ENCODE data around the gene TRMO.

TRMO gene

GRCh38 chr9:97856857-97857605, 65.3 kb downstream of the TRMO start:
- H3K27ac Mint-ChIP-seq, result no peak overlapping the region
- H3K4me3 Mint-ChIP-seq, result peak overlapping the region in 2 of 3 experiments; percentile 22 to 47
- H3K36me3 Mint-ChIP-seq (ENCODE audit: low read depth), result no peaks in the 10 kb centered on the region
- H3K9me3 Mint-ChIP-seq, result no peaks in the 10 kb centered on the region
- peaks cover 95% of the 10 kb centered on the region for H3K27me3 Mint-ChIP-seq (ENCODE audit: low read depth)
- peaks cover 5% of the 10 kb centered on the region for H3K4me1 Mint-ChIP-seq
- TF ChIP-seq CTCF (IDR thresholded peaks at IDR 0.05; ENCODE audit: unreplicated experiment in 3 of 3), result no peak

DNA sequence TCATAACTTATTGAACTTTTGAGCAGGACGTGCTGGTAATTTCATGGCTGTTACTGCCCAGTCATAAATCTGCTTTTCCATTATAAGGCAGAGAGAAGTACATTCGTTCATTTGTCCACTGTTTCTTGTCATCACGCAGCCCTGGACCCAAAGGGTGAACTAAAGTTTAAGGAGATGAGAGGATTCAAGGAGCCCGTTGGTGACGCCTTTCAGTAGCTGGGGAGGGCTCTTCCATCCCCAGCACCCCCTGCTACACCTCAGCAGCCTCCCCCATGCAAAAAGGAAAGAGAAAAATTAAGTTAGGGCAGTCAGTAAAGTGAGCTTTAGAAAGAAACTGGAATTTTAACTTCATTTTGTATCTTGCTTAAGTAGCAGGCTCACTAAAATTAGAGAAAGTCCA, 66.4 kb downstream of the TRMO start:
- Mint-ChIP-seq H3K27me3 (ENCODE audit: low read depth) (peaks cover 95% of the 10 kb centered on the region), H3K4me3 (no peak overlapping the region), H3K4me1 (peaks cover 5% of the 10 kb centered on the region), H3K27ac (no peak overlapping the region), H3K9me3 (no peaks in the 10 kb centered on the region), H3K36me3 (ENCODE audit: low read depth) (no peaks in the 10 kb centered on the region)
- TF ChIP-seq CTCF (IDR thresholded peaks at IDR 0.05; ENCODE audit: unreplicated experiment in 3 of 3), result no peak

DNA sequence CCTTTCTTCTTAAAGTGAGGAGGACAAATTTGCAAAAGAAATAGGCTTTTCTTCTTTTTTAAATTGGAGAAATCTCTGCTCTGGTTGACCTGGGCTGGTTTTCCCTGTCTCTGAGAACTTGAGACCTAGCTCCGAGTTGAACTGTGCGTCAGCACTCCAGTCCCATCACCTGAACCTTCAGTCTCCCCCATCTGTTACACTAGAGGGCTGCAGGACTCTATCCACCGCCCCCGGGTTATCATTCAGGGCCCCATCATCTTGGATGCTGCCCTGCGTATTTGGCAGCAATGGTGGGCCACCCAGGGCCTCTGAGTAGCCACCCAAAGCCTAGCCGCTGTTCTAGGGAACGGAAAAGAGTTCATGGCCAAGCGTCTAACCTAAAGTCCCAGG, 66.8 kb downstream of the TRMO start:
- peaks cover 5% of the 10 kb centered on the region for H3K4me1 Mint-ChIP-seq
- H3K36me3 Mint-ChIP-seq (ENCODE audit: low read depth), result no peaks in the 10 kb centered on the region
- TF ChIP-seq CTCF (IDR thresholded peaks at IDR 0.05; ENCODE audit: unreplicated experiment in 3 of 3), result no peak
- peak overlapping the region; percentile 38 to 57 (median 51) for H3K4me3 Mint-ChIP-seq
- no peak overlapping the region for H3K27ac Mint-ChIP-seq
- H3K27me3 Mint-ChIP-seq (ENCODE audit: low read depth), result peaks cover 95% of the 10 kb centered on the region
- no peaks in the 10 kb centered on the region for H3K9me3 Mint-ChIP-seq

- Mint-ChIP-seq H3K27ac (no peak overlapping the region), H3K4me1 (peaks cover 5% of the 10 kb centered on the region), H3K27me3 (ENCODE audit: low read depth) (peaks cover 95% of the 10 kb centered on the region), H3K4me3 (peak overlapping the region in 2 of 3 experiments; percentile 28 to 57), H3K36me3 (ENCODE audit: low read depth) (no peaks in the 10 kb centered on the region), H3K9me3 (no peaks in the 10 kb centered on the region)
- TF ChIP-seq CTCF (IDR thresholded peaks at IDR 0.05; ENCODE audit: unreplicated experiment in 3 of 3), result no peak
Observed at GRCh38 chr9:97854696-97855485, 67.4 kb downstream of the TRMO start.
